Heart left ventricle (tissue), 16 donors: ENCODE data around the gene SMIM12. TPM values are rescaled to one million over a fixed set of nuclear protein-coding genes. Genes with fewer than 3 reads are reported as not detected.

Experiments
- ATAC-seq, 4 donors: fragments of 200-7000 bp; cut with Tn5 transposase; one replicate each; pipeline ENCODE4 v1.9.1; 2020 to 2022; ENCODE audit warnings: moderate library complexity in 4 of 4, mild to moderate bottlenecking in 3 of 4, moderate number of reproducible peaks in 1 of 4
- DNase-seq, 5 donors: peaks; one replicate each; pipeline ENCODE4 v3.0.0-alpha.2; 2020
- H3K27ac ChIP-seq, 12 donors: fragments of 200-600 bp; sonication (generic) in 4 of 12; one replicate each; pipeline versions ENCODE4 v1.5.0 to v1.8.0; 2016 to 2022; ENCODE audit warnings: mild to moderate bottlenecking in 2 of 12
- H3K27me3 ChIP-seq, 9 donors: fragments of 200-600 bp; sonication (generic) in 2 of 9; one replicate each; pipeline versions ENCODE4 v1.5.1 to v1.8.0; 2016 to 2022; ENCODE audit warnings: mild to moderate bottlenecking in 3 of 9
- H3K36me3 ChIP-seq, 9 donors: fragments of 200-600 bp; sonication (generic) in 2 of 9; one replicate each; pipeline versions ENCODE4 v1.5.0 to v1.8.0; 2018 to 2022; ENCODE audit warnings: mild to moderate bottlenecking in 2 of 9
- H3K4me1 ChIP-seq, 12 donors: fragments of 200-600 bp; sonication (generic) in 4 of 12; one replicate each; pipeline versions ENCODE4 v1.5.0 to v1.8.0; 2016 to 2022; ENCODE audit warnings: mild to moderate bottlenecking in 3 of 12
- H3K4me3 ChIP-seq, 12 donors: fragments of 200-600 bp; sonication (generic) in 4 of 12; one replicate each; pipeline versions ENCODE4 v1.5.0 to v1.8.0; 2017 to 2022; ENCODE audit warnings: mild to moderate bottlenecking in 9 of 12, moderate library complexity in 4 of 12
- H3K9me3 ChIP-seq, 12 donors: fragments of 200-600 bp; sonication (generic) in 4 of 12; one replicate each; pipeline versions ENCODE4 v1.5.0 to v1.8.0; 2016 to 2022; ENCODE audit warnings: mild to moderate bottlenecking in 1 of 12
- POLR2A ChIP-seq, 2 donors: fragments of 450-650 bp; IDR thresholded peaks; one replicate each; pipeline ENCODE4 v1.6.1; 2017; ENCODE audit warnings: antibody characterized with exemption in 2 of 2, mild to moderate bottlenecking in 2 of 2, moderate library complexity in 2 of 2
- whole genome bisulfite sequencing, 4 donors: extraction: QIAGEN DNeasy Blood & Tissue Kit in 2 of 4; methylation state at CpG; one replicate each; pipeline versions ENCODE4 v1.1.5 to v1.1.7; 2013 to 2018; 5-methylcytosine and 5-hydroxymethylcytosine counted together
- intact Hi-C, 10 donors: fragments of 100-400 bp; cut with DNase I; formaldehyde crosslinking; loops; one replicate each; pipeline versions ENCODE4 v1.11.1 to v1.14.2; 2022
- polyA plus RNA-seq, 2 donors: library from polyadenylated mRNA; stranded (reverse); fragments of 200-250 nt; gene quantifications; one replicate each; pipeline ENCODE4 v1.2.3, GENCODE V29; 2013
- total RNA-seq, 9 donors: library from RNA; depleted of rRNA in 2 of 9; stranded (reverse); fragments of >200 nt in 2 of 9; fragmentation: NEBNext Ultra II Directional in 3 of 9; extraction: Animal tissue kit (Norgen Biotek cat#: 25700) in 3 of 9; gene quantifications; one replicate each; pipeline versions ENCODE4 v1.1.0 to v1.2.4, GENCODE V29; 2016 to 2023
- TF ChIP-seq, protein P1 (sequence below), 12 donors: fragments of 200-600 bp; sonication (generic) in 4 of 12; IDR thresholded peaks; one replicate each; pipeline versions ENCODE4 v1.5.0 to v1.8.0; 2018 to 2022; ENCODE audit warnings: antibody characterized with exemption in 12 of 12, mild to moderate bottlenecking in 5 of 12
- donor health status: ischemic (EF 13 %, LVEDD 7.1; RV severe dilation, severe dysfunction).
- donor health status: healthy with polysubstance abuse.
- donor health status: DM: no; HTN: yes; CAD: no.
- donor health status: DM: no; HTN: no; CAD: no.
- donor health status: ischemic (EF 25% LVEDD 6.9; RV normal size, moderate dysfunction).
- donor health status: ischemic (EF 25% LVEDD 5.7; RV mildly dilated, moderate dysfunction).
- donor health status: healthy.
- donor health status: DM: yes; HTN: yes; CAD: no.
- donor health status: ischemic (EF 35%, LVEDD 5.7; RV mildly dilated, moderate dysfunction).
- donor health status: nonischemic (EF 11% LVEDD 7.7; RV severe dilation, severe dysfunction).
- donor health status: DM: yes; HTN: yes; CAD: no.
- donor health status: PGD.
- donor health status: ischemic (EF 29% LVEDD 5.4; RV normal size, mild dysfunction).
- donor health status: nonischemic (EF 23%, LVEDD 6.1; RV moderate dilation, normal function).

Gene SMIM12
- total and polyA plus RNA-seq, 11 donors, result 16.1 to 98.5 (median 37.8) TPM

DNA sequence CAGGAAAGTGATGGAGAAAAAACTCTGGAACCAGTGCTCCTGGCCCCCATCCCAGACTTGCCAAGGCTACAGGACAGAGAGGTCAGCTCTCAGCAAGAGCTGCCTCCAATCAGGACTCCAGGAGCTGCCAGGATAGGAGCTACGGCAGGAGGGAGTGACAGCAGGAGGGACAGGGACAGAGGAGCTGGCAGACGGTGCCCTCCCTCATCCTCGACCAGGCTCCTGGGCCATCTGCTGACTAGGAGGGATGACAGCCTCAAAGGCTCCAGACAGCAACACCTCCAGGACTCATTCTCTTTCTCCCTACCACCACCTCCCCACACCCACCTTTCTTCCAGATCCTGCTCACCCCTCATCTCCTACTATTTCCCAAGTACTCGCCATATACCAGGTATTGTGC, 47.2 kb upstream of the SMIM12 start:
- Histone ChIP-seq H3K4me3 (no peak overlapping the region), H3K9me3 (no peaks in the 10 kb centered on the region), H3K27me3 (peaks cover 0 to 4% (median 0%) of the 10 kb centered on the region in 9 donors), H3K36me3 (no peaks in the 10 kb centered on the region), H3K27ac (no peak overlapping the region), H3K4me1 (no peaks in the 10 kb centered on the region)
- DNase-seq (no peak), ATAC-seq (no peak)
- TF ChIP-seq POLR2A (IDR thresholded peaks at IDR 0.05), result no peak
- TF ChIP-seq, protein P1, sequence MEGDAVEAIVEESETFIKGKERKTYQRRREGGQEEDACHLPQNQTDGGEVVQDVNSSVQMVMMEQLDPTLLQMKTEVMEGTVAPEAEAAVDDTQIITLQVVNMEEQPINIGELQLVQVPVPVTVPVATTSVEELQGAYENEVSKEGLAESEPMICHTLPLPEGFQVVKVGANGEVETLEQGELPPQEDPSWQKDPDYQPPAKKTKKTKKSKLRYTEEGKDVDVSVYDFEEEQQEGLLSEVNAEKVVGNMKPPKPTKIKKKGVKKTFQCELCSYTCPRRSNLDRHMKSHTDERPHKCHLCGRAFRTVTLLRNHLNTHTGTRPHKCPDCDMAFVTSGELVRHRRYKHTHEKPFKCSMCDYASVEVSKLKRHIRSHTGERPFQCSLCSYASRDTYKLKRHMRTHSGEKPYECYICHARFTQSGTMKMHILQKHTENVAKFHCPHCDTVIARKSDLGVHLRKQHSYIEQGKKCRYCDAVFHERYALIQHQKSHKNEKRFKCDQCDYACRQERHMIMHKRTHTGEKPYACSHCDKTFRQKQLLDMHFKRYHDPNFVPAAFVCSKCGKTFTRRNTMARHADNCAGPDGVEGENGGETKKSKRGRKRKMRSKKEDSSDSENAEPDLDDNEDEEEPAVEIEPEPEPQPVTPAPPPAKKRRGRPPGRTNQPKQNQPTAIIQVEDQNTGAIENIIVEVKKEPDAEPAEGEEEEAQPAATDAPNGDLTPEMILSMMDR (IDR thresholded peaks at IDR 0.05), result no peak
- 48 to 68% (median 59%) methylated on average over 4 of the region's 4 CpGs for WGBS, 4 donors
- intact Hi-C loops, result no loop called here

DNA sequence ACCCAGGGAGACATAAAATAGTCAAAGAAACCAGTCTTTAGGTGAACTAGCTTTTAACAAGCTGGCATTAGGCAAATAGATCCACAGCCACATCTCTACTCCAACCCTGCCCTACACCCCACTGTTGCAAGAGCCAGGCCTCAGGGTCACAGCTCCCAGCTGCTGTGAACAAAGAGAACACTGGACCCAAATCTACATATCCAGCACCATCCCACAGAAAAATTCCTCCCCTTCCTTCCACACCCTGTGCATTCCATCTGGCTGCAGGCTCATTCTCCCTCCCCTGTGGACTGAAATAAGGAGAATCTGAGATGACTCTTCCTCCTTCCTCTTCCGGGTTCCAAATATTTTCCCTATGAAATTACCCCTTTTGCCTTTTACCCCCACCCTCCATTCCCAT, 46.7 kb upstream of the SMIM12 start:
- H3K9me3 ChIP-seq, result no peaks in the 10 kb centered on the region
- intact Hi-C loops, result no loop called here
- no peak for ATAC-seq

DNA sequence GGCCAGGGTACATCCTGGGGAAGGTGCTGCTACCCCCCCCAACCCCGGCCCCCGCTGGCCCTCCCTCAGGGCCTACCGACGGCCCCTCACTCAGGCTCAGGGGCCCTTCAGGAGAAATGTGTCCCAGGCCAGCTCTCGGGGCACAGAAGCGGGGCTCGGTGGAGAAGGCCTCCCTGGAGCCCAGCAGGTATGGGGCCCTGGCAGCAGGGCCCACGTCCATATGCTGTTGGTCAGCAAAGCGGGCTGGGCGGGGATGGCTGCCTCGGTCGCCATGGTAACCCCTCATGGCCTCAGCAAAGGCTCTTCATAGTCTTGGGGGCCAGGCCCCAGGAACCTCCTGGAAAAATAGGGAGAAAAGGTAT, 45.5 kb upstream of the SMIM12 start:
- 74 to 83% (median 82%) methylated on average over 10 to 12 of the region's 12 CpGs; no CpG with 5 or more reads in 1 of the 4 donors for WGBS, 4 donors
- ATAC-seq, result no peak

More for the DNA sequence above, 46.7 kb upstream of the SMIM12 start:
- H3K4me1 ChIP-seq, result no peaks in the 10 kb centered on the region
- TF ChIP-seq, protein P1 (IDR thresholded peaks at IDR 0.05), result no peak
- no peak for TF ChIP-seq POLR2A (IDR thresholded peaks at IDR 0.05)
- no peaks in the 10 kb centered on the region for H3K36me3 ChIP-seq
- DNase-seq, result no peak
- no peak overlapping the region for H3K4me3 ChIP-seq
- WGBS, 4 donors, result 66 to 86% (median 73%) methylated on average over 1 of the region's 1 CpG
- H3K27me3 ChIP-seq, result peaks cover 0 to 4% (median 0%) of the 10 kb centered on the region in 9 donors
- H3K27ac ChIP-seq, result no peak overlapping the region

DNA sequence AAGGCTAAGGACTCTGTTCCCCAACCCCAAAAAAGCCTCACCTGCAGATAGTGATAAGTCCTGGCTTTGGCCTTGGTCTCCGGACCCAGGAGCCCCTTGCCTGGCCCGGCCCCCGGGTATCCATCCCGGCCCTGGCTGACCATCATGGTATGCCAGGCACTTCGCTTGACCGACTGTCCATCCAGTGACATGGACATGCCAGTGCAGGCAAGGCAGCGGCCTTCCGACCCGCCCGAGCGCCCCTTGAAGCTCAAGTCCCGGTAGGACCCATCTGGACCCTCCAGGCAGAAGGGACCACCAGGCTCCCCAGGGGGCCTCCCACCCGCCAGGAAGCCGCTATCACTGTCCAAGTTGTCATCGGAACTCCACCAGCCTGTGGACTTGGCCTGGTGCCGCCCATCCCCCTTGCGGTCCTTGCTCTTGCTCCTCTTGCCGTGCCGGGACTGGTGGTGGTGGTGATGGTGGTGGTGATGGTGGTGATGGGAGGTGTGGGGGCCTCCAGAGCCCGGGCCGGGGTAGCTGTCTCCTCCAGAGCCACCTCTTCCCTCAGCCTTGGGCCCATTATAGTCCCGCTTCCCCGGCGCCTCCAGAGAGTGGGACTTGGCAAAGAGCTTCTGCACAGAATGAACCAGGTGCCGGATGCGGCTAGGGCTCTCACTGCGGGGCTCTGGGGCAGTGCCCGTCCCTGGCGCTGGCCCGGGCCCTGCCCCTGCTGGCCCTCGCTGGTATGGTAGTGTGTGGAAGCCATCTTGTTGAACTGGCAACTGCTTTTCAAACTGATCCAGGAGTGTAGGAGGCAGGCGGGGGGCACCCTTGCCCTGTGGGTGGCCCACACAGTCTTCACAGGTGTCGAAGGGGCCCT, 44.9 kb upstream of the SMIM12 start:
- intact Hi-C loops, result no loop called here
- Histone ChIP-seq H3K4me3 (no peak overlapping the region), H3K27me3 (peaks cover 0 to 7% (median 0%) of the 10 kb centered on the region in 9 donors), H3K27ac (no peak overlapping the region), H3K4me1 (no peaks in the 10 kb centered on the region), H3K9me3 (no peaks in the 10 kb centered on the region), H3K36me3 (no peaks in the 10 kb centered on the region)
- no peak for TF ChIP-seq POLR2A (IDR thresholded peaks at IDR 0.05)
- TF ChIP-seq, protein P1 (IDR thresholded peaks at IDR 0.05), result no peak
- 85 to 89% (median 87%) methylated on average over 25 to 33 of the region's 33 CpGs for WGBS, 4 donors
- ATAC-seq, result peak in 1 of 4 donors; percentile 31
- no peak for DNase-seq

More for the DNA sequence above, 45.5 kb upstream of the SMIM12 start:
- Histone ChIP-seq H3K4me3 (no peak overlapping the region), H3K27me3 (peaks cover 0 to 4% (median 0%) of the 10 kb centered on the region in 9 donors), H3K9me3 (no peaks in the 10 kb centered on the region), H3K36me3 (no peaks in the 10 kb centered on the region), H3K4me1 (no peaks in the 10 kb centered on the region), H3K27ac (no peak overlapping the region)
- DNase-seq, result no peak
- no peak for TF ChIP-seq POLR2A (IDR thresholded peaks at IDR 0.05)
- TF ChIP-seq, protein P1 (IDR thresholded peaks at IDR 0.05), result no peak
- intact Hi-C loops, result no loop called here
